ENCODE results near the gene CYP2F1.

CYP2F1 gene

GRCh38 chr19:41166944-41167804, 52.9 kb downstream of the CYP2F1 start:
- Histone ChIP-seq H3K27me3 (ENCODE audit: insufficient read depth, low read length) (no peaks in the 10 kb centered on the region), H3K79me1 (ENCODE audit: low read length) (no peaks in the 10 kb centered on the region), H3K79me2 (ENCODE audit: control insufficient read depth, insufficient read depth, low read length, poor library complexity) (no peaks in the 10 kb centered on the region), H3K36me3 (ENCODE audit: control insufficient read depth in 1 of 2, insufficient read depth in 2 of 2, low read length in 2 of 2) (peaks cover 0 to 1% of the 10 kb centered on the region in 2 experiments), H2AFZ (ENCODE audit: insufficient read depth, low read length, poor library complexity) (no peak overlapping the region), H3K9me3 (ENCODE audit: insufficient read depth, low read depth, low read length) (no peaks in the 10 kb centered on the region), H4K91ac (ENCODE audit: low read depth, low read length) (no peak overlapping the region), H4K8ac (ENCODE audit: low read depth, low read length) (no peak overlapping the region), H3K23ac (ENCODE audit: low read length) (no peak overlapping the region), H3K9ac (ENCODE audit: low read length) (no peak overlapping the region), H4K12ac (ENCODE audit: low read depth, low read length) (no peak overlapping the region), H3K18ac (ENCODE audit: low read length) (no peak overlapping the region), H3K4me1 (ENCODE audit: control insufficient read depth in 1 of 2, insufficient read depth in 2 of 2, low read length in 2 of 2) (no peaks in the 10 kb centered on the region), H3K27ac (ENCODE audit: low read depth, low read length) (no peak overlapping the region), H3K4me2 (ENCODE audit: low read length) (no peak overlapping the region), H2BK5ac (ENCODE audit: low read depth, low read length, poor library complexity) (no peak overlapping the region), H2AK5ac (ENCODE audit: low read length) (no peak overlapping the region), H3K14ac (ENCODE audit: low read length) (no peak overlapping the region), H2BK120ac (ENCODE audit: insufficient read depth, low read length, poor library complexity) (no peak overlapping the region), H3K4ac (ENCODE audit: low read depth, low read length) (no peak overlapping the region), H2BK12ac (ENCODE audit: low read length) (no peak overlapping the region), H3K4me3 (ENCODE audit: low read depth, low read length) (no peak overlapping the region)
- no CpG with 5 or more reads among the region's 14 CpGs for WGBS (ENCODE audit: extremely low coverage, insufficient coverage, insufficient read length)
- DNase-seq: no peak

GRCh38 chr19:41172297-41173164, 58.3 kb downstream of the CYP2F1 start:
- H3K9me3 ChIP-seq (ENCODE audit: insufficient read depth, low read depth, low read length): no peaks in the 10 kb centered on the region
- H3K9ac ChIP-seq (ENCODE audit: low read length): no peak overlapping the region
- H2AK5ac ChIP-seq (ENCODE audit: low read length): peak overlapping the region; percentile 81
- H3K14ac ChIP-seq (ENCODE audit: low read length): no peak overlapping the region
- H3K79me1 ChIP-seq (ENCODE audit: low read length): peaks cover 24% of the 10 kb centered on the region
- H3K18ac ChIP-seq (ENCODE audit: low read length): peak overlapping the region; percentile 60
- H3K79me2 ChIP-seq (ENCODE audit: control insufficient read depth, insufficient read depth, low read length, poor library complexity): peaks cover 4% of the 10 kb centered on the region
- no peak overlapping the region for H4K12ac ChIP-seq (ENCODE audit: low read depth, low read length)
- no peak for DNase-seq
- H3K23ac ChIP-seq (ENCODE audit: low read length): no peak overlapping the region
- no peak overlapping the region for H2AFZ ChIP-seq (ENCODE audit: insufficient read depth, low read length, poor library complexity)
- H4K8ac ChIP-seq (ENCODE audit: low read depth, low read length): no peak overlapping the region
- H3K27me3 ChIP-seq (ENCODE audit: insufficient read depth, low read length): no peaks in the 10 kb centered on the region
- no peak overlapping the region for H2BK5ac ChIP-seq (ENCODE audit: low read depth, low read length, poor library complexity)
- H3K4ac ChIP-seq (ENCODE audit: low read depth, low read length): no peak overlapping the region
- no peak overlapping the region for H3K4me3 ChIP-seq (ENCODE audit: low read depth, low read length)
- peak overlapping the region; percentile 38 for H2BK120ac ChIP-seq (ENCODE audit: insufficient read depth, low read length, poor library complexity)
- H3K4me1 ChIP-seq (ENCODE audit: control insufficient read depth in 1 of 2, insufficient read depth in 2 of 2, low read length in 2 of 2): peaks cover 25 to 27% of the 10 kb centered on the region in 2 experiments
- no peak overlapping the region for H3K27ac ChIP-seq (ENCODE audit: low read depth, low read length)
- no peak overlapping the region for H3K4me2 ChIP-seq (ENCODE audit: low read length)
- no peaks in the 10 kb centered on the region for H3K36me3 ChIP-seq (ENCODE audit: control insufficient read depth in 1 of 2, insufficient read depth in 2 of 2, low read length in 2 of 2)
- H2BK12ac ChIP-seq (ENCODE audit: low read length): peak overlapping the region; percentile 32
- no CpG with 5 or more reads among the region's 6 CpGs for WGBS (ENCODE audit: extremely low coverage, insufficient coverage, insufficient read length)
- H4K91ac ChIP-seq (ENCODE audit: low read depth, low read length): peak overlapping the region; percentile 76

- no CpG with 5 or more reads among the region's 15 CpGs for whole genome bisulfite sequencing (ENCODE audit: extremely low coverage, insufficient coverage, insufficient read length)
- H3K9me3 ChIP-seq (ENCODE audit: insufficient read depth, low read depth, low read length): no peaks in the 10 kb centered on the region
Measured at GRCh38 chr19:41174297-41174928, 60.2 kb downstream of the CYP2F1 start.

More at GRCh38 chr19:41174297-41174928, 60.2 kb downstream of the CYP2F1 start:
- H2BK5ac ChIP-seq (ENCODE audit: low read depth, low read length, poor library complexity): peak overlapping the region; percentile 90
- no peaks in the 10 kb centered on the region for H3K27me3 ChIP-seq (ENCODE audit: insufficient read depth, low read length)
- peaks cover 25 to 27% of the 10 kb centered on the region in 2 experiments for H3K4me1 ChIP-seq (ENCODE audit: control insufficient read depth in 1 of 2, insufficient read depth in 2 of 2, low read length in 2 of 2)
- peak overlapping the region; percentile 96 for H3K18ac ChIP-seq (ENCODE audit: low read length)
- no peak overlapping the region for H3K23ac ChIP-seq (ENCODE audit: low read length)
- peak overlapping the region; percentile 97 for H4K91ac ChIP-seq (ENCODE audit: low read depth, low read length)
- H3K79me1 ChIP-seq (ENCODE audit: low read length): peaks cover 24% of the 10 kb centered on the region
- H3K4me3 ChIP-seq (ENCODE audit: low read depth, low read length): no peak overlapping the region
- peak overlapping the region; percentile 17 for H2AFZ ChIP-seq (ENCODE audit: insufficient read depth, low read length, poor library complexity)
- peak overlapping the region; percentile 98 for H3K14ac ChIP-seq (ENCODE audit: low read length)
- H3K4me2 ChIP-seq (ENCODE audit: low read length): no peak overlapping the region
- H4K8ac ChIP-seq (ENCODE audit: low read depth, low read length): peak overlapping the region; percentile 92
- no peaks in the 10 kb centered on the region for H3K36me3 ChIP-seq (ENCODE audit: control insufficient read depth in 1 of 2, insufficient read depth in 2 of 2, low read length in 2 of 2)
- H2AK5ac ChIP-seq (ENCODE audit: low read length): peak overlapping the region; percentile 99
- no peak for DNase-seq
- peak overlapping the region; percentile 100 for H2BK12ac ChIP-seq (ENCODE audit: low read length)
- H3K79me2 ChIP-seq (ENCODE audit: control insufficient read depth, insufficient read depth, low read length, poor library complexity): peaks cover 4% of the 10 kb centered on the region
- peak overlapping the region; percentile 93 for H3K4ac ChIP-seq (ENCODE audit: low read depth, low read length)
- H2BK120ac ChIP-seq (ENCODE audit: insufficient read depth, low read length, poor library complexity): peak overlapping the region; percentile 99
- H3K27ac ChIP-seq (ENCODE audit: low read depth, low read length): peak overlapping the region; percentile 99
- no peak overlapping the region for H4K12ac ChIP-seq (ENCODE audit: low read depth, low read length)
- no peak overlapping the region for H3K9ac ChIP-seq (ENCODE audit: low read length)

Data from trophoblast cell (in vitro differentiated cells and primary cell).